ENCODE data around the gene ZRANB1. TPM values are rescaled to one million over a fixed set of nuclear protein-coding genes. Genes with fewer than 3 reads are reported as not detected.

The ZRANB1 gene
- total RNA-seq, 4 donors from 2014 or later: 51.2 to 91.1 (median 74.6) TPM

DNA sequence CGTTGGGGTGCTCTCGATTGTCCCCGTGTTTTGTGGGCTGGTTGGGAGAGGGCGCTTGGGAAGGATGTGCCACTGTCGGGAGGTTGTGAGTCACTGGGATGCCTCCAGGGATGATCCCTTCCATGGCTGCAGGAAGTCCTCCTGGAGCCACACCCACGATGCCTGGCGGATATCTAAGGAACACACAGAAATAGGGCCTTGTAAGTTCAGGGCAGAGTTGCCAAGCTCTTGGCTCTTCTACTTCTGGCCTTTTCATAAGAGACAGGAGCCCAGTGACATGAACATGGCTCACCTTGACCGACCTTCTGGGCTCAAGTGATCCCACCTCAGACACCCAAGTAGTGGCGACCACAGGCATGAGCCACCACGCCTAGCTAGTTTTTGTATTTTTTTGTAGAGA is 47.6 kb downstream of the ZRANB1 start:
- Histone ChIP-seq H3K4me3 (no peak overlapping the region), H3K9me3 (no peaks in the 10 kb centered on the region), H3K27me3 (no peaks in the 10 kb centered on the region), H3K27ac (peak overlapping the region; percentile 71 to 83 (median 78)), H3K4me1 (peaks cover 24 to 28% of the 10 kb centered on the region in 2 donors), H3K36me3 (peaks cover 0 to 57% of the 10 kb centered on the region in 2 donors)
- ATAC-seq: peak in 1 of 2 donors; percentile 9
- TF ChIP-seq POLR2A (IDR thresholded peaks at IDR 0.05): no peak
- TF ChIP-seq, protein P1, sequence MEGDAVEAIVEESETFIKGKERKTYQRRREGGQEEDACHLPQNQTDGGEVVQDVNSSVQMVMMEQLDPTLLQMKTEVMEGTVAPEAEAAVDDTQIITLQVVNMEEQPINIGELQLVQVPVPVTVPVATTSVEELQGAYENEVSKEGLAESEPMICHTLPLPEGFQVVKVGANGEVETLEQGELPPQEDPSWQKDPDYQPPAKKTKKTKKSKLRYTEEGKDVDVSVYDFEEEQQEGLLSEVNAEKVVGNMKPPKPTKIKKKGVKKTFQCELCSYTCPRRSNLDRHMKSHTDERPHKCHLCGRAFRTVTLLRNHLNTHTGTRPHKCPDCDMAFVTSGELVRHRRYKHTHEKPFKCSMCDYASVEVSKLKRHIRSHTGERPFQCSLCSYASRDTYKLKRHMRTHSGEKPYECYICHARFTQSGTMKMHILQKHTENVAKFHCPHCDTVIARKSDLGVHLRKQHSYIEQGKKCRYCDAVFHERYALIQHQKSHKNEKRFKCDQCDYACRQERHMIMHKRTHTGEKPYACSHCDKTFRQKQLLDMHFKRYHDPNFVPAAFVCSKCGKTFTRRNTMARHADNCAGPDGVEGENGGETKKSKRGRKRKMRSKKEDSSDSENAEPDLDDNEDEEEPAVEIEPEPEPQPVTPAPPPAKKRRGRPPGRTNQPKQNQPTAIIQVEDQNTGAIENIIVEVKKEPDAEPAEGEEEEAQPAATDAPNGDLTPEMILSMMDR (IDR thresholded peaks at IDR 0.05 in 4 of 5, conservative IDR thresholded peaks at IDR 0.05 in 1 of 5): no peak
- intact Hi-C loops (cut with DNase I; ENCODE audit: low total_unique reads) (no loop called here), in situ Hi-C loops (cut with MboI; ENCODE audit: low sequenced_read_pairs in 4 of 4) (no loop called here)
- peak in 1 of 2 donors; percentile 71 for DNase-seq

DNA sequence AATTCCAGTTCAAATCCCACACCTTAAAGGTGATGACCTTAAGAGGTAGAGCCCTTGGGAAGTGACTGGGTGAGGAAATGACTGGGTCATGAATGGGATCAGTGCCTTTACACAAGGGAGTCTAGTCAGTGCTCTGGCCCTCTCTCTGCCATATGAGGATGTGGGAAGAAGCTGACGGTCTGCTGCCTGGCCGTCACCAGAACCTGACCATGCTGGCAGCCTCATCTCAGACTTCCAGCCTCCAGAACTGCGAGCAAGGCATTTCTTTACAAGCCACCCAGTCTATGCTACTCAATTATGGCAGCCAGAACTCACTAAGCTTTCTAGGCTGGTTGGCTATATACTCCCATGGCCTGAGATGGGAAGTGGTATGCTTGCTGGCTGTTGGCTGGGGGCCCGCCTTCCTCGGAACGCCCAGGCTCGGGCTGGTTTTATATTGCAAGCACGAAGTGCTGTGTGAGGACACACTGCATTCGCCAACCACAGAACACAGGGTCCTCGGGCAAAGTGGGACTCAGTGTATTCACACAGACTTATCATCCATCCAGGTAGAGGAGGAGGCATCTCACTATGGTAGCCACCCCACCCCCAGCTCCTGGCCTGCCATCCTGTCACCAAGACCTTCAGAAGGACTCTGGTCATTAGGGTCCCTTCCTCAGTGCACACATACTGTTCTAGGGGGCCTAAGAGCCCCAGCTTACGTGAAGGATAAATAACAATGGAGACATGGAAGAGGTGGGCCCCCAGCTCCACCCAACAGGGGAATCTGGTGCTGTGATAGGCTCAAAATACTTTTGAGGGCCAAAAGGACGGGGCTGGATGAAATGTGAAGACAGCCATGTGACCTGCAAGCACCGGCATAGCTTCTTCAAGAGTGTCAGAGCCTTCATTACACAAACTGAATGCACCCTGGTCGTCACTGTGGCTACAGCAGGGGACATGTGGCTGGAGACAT is 49.0 kb downstream of the ZRANB1 start:
- peak; percentile 28 to 47 for ATAC-seq
- peaks cover 0 to 56% of the 10 kb centered on the region in 2 donors for H3K36me3 ChIP-seq
- H3K9me3 ChIP-seq: no peaks in the 10 kb centered on the region
- DNase-seq: peak in 1 of 2 donors; percentile 72
- in situ Hi-C loops (cut with MboI; ENCODE audit: low sequenced_read_pairs in 4 of 4) (loop anchor here in 1 of 4 donors (10.0 kb wide), 1 partner anchor 64 kb away; no protein-coding TSS in a partner anchor), intact Hi-C loops (cut with DNase I; ENCODE audit: low total_unique reads) (loop anchor here (5.0 kb wide), 2 partner anchors 46 to 74 kb away; no protein-coding TSS in a partner anchor)
- no peaks in the 10 kb centered on the region for H3K27me3 ChIP-seq
- no peak overlapping the region for H3K4me3 ChIP-seq
- TF ChIP-seq, protein P1 (IDR thresholded peaks at IDR 0.05 in 4 of 5, conservative IDR thresholded peaks at IDR 0.05 in 1 of 5): no peak
- TF ChIP-seq POLR2A (IDR thresholded peaks at IDR 0.05): no peak
- H3K4me1 ChIP-seq: peaks cover 24 to 28% of the 10 kb centered on the region in 2 donors
- peak overlapping the region; percentile 71 to 83 (median 78) for H3K27ac ChIP-seq

DNA sequence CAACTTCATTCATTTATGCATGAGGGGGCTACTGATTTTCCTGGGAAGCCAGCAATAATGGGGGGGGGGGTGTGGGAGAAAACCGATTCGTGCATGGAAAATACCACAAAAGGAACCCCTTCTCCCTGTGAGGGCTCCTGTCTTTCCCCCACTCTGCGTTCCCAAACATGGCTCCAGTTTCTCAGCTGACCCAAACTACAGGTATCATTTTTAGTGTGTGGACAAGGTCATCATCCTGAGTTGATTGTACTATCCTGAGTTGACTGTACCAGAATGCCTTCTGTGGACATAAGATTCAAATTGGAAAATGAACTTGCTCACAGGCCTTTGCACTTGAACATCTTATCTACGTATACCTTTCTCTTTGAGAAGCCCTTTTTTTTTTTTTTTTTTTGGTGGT is 49.9 kb downstream of the ZRANB1 start:
- DNase-seq: no peak
- in situ Hi-C loops (cut with MboI; ENCODE audit: low sequenced_read_pairs in 4 of 4) (loop anchor here in 1 of 4 donors (10.0 kb wide), 1 partner anchor 63 kb away; no protein-coding TSS in a partner anchor), intact Hi-C loops (cut with DNase I; ENCODE audit: low total_unique reads) (loop anchor here (2.0 to 5.0 kb wide), 3 partner anchors 45 to 75 kb away; no protein-coding TSS in a partner anchor)
- peaks cover 24 to 28% of the 10 kb centered on the region in 2 donors for H3K4me1 ChIP-seq
- ATAC-seq: no peak
- peaks cover 0 to 62% of the 10 kb centered on the region in 2 donors for H3K36me3 ChIP-seq
- no peak overlapping the region for H3K4me3 ChIP-seq
- no peaks in the 10 kb centered on the region for H3K9me3 ChIP-seq
- H3K27ac ChIP-seq: peak overlapping the region; percentile 71 to 83 (median 78)
- no peaks in the 10 kb centered on the region for H3K27me3 ChIP-seq
- no peak for TF ChIP-seq POLR2A (IDR thresholded peaks at IDR 0.05)

DNA sequence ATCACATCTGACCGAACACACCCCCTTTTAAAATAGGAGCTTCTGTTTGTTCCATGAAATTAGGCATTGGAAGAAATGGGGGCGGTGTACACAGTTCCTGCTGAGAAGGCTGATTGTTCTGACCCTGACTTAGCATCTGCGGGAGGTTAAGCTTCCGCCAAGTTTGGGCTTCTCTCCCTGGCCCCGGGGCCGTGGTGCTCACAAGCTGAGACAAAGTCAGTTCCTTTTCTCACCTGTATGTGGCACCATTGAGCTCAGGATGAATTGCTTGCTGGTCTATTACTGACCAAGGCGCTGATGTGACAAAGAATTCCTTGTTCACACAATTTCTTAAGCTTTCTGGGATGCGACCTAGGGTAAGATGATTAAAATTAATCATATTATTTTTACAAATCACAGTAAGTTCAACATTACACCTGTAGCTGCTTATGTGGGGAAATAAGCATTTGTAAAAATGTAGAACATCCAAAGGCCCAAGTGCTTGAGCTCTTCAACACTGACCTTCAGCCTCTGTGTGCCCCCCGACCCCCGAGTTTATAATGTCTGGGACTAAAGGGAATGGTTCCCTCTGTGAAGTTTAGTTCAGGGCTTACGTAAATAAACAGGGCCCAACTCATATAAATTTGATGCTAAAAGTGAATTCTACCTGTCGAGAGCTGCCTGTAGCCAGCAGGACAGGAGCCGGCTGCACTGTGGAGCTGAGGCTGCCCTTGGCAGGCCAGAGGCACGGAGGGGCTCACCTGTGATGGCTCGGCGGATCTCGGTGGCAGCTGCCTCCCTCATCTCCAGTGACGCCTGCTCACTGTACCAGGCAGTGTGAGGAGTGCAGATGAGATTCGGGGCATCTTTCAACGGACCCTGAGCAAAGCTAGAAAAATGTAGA is 50.8 kb downstream of the ZRANB1 start:
- Histone ChIP-seq H3K36me3 (peaks cover 0 to 67% of the 10 kb centered on the region in 2 donors), H3K4me3 (no peak overlapping the region), H3K9me3 (no peaks in the 10 kb centered on the region), H3K27ac (peak overlapping the region; percentile 71 to 83 (median 78)), H3K27me3 (no peaks in the 10 kb centered on the region), H3K4me1 (peaks cover 24 to 28% of the 10 kb centered on the region in 2 donors)
- intact Hi-C loops (cut with DNase I; ENCODE audit: low total_unique reads): loop anchor here (2.0 to 5.0 kb wide), 3 partner anchors 45 to 75 kb away; no protein-coding TSS in a partner anchor
- no peak for TF ChIP-seq POLR2A (IDR thresholded peaks at IDR 0.05)
- TF ChIP-seq, protein P1 (IDR thresholded peaks at IDR 0.05 in 4 of 5, conservative IDR thresholded peaks at IDR 0.05 in 1 of 5): peak; percentile 76 to 86 (median 84)
- in situ Hi-C loops (cut with MboI; ENCODE audit: low sequenced_read_pairs in 4 of 4): loop anchor here in 1 of 4 donors (10.0 kb wide), 1 partner anchor 62 kb away; no protein-coding TSS in a partner anchor
- ATAC-seq: peak; percentile 48 to 66
- DNase-seq: peak in 1 of 2 donors; percentile 77
